H1 (cell line): ENCODE results near the gene COL27A1. TPM values are rescaled to one million over a fixed set of nuclear protein-coding genes. Genes with fewer than 3 reads are reported as not detected.

Source experiments
- CHD7 ChIP-seq: fragments of 300-600 bp; sonication (generic); IDR thresholded peaks from 2 replicates; pipeline ENCODE4 v1.7.1; 2012; ENCODE audit warnings: low read length, moderate library complexity, mild to moderate bottlenecking, inconsistent platforms; ENCODE audit not compliant: insufficient replicate concordance
- SIX5 ChIP-seq: IDR thresholded peaks from 2 replicates; pipeline ENCODE4 v1.6.1; 2011; ENCODE audit warnings: mild to moderate bottlenecking, low read depth, low read length
- TEAD4 ChIP-seq: IDR thresholded peaks from 2 replicates; pipeline ENCODE4 v1.6.1; 2012; ENCODE audit warnings: low read depth, low read length, inconsistent platforms, mixed read lengths
- polyA plus RNA-seq, 7 experiments: library from polyadenylated mRNA; depleted of rRNA in 3 of 7; stranded (reverse) in 5 of 7; unstranded in 2 of 7; fragments of >200 nt in 5 of 7; fragments of 200-250 nt in 2 of 7; gene quantifications; 1 replicate in 5 of 7; 2 replicates in 1 of 7; 4 replicates in 1 of 7; pipeline versions ENCODE4 v1.2.1 to v1.2.3, GENCODE V29; 2011 to 2013; ENCODE audit warnings: missing spikeins in 2 of 7, mixed read lengths in 2 of 7
- total RNA-seq: library from RNA; stranded (reverse); fragmentation: NEBNext Ultra II Directional; extraction: Animal tissue kit (Norgen Biotek cat#: 25700); gene quantifications from 2 replicates; pipeline ENCODE4 v1.2.1, GENCODE V29; 2021

The COL27A1 gene
- total and polyA plus RNA-seq, 2 of the 8 experiments (the other 6 are each of a cell fraction or from before 2014, with no cell fraction given) = 15.1 to 22.8 TPM

- no peak for TF ChIP-seq CHD7
- TF ChIP-seq TEAD4 = no peak
- no peak for TF ChIP-seq SIX5
Measured at GRCh38 chr9:114183006-114183405, 27.7 kb downstream of the COL27A1 start (continued).
